Activated T-helper 1 cell treated with anti-CD3 and anti-CD28 coated beads, Interleukin-12 subunit alpha, Interleukin-12 subunit beta, Interleukin-2, Interleukin-4 antibody, amounts not matched to agents 30 ng/mL and 10 ng/mL and 1 ng/mL, durations not matched to agents 14 hours and 24 hours and 36 hours (primary cell): ENCODE results near the gene ART3. TPM values are rescaled to one million over a fixed set of nuclear protein-coding genes. Genes with fewer than 3 reads are reported as not detected.

Experiments used
- DNase-seq: peaks from one replicate; pipeline ENCODE4 v3.0.0; 2021; ENCODE audit warnings: low spot score
- H3K27ac Mint-ChIP-seq: one replicate; pipeline ENCODE4 v1.8.0; 2021; ENCODE audit warnings: mild to moderate bottlenecking, mixed read lengths
- H3K27me3 Mint-ChIP-seq: one replicate; pipeline ENCODE4 v1.8.0; 2022; ENCODE audit warnings: mild to moderate bottlenecking, moderate library complexity, mixed read lengths; ENCODE audit not compliant: insufficient read depth
- H3K36me3 Mint-ChIP-seq: one replicate; pipeline ENCODE4 v1.8.0; 2021; ENCODE audit warnings: low read depth, mixed read lengths
- H3K4me1 Mint-ChIP-seq: one replicate; pipeline ENCODE4 v1.8.0; 2021; ENCODE audit warnings: low read depth, mixed read lengths
- H3K4me3 Mint-ChIP-seq: one replicate; pipeline ENCODE4 v1.8.0; 2021; ENCODE audit warnings: mild to moderate bottlenecking, moderate library complexity, mixed read lengths
- H3K9me3 Mint-ChIP-seq: one replicate; pipeline ENCODE4 v1.8.0; 2021; ENCODE audit warnings: mixed read lengths
- intact Hi-C: fragments of 100-400 bp; cut with micrococcal nuclease; formaldehyde crosslinking; loops from one replicate; pipeline ENCODE4 v1.15.1; 2024
- total RNA-seq: library from RNA; stranded (reverse); gene quantifications from 2 replicates; pipeline ENCODE4 v1.2.3, GENCODE V29; 2022

Gene ART3
- total RNA-seq, 1 donor from 2014 or later, result 0.49 TPM

DNA sequence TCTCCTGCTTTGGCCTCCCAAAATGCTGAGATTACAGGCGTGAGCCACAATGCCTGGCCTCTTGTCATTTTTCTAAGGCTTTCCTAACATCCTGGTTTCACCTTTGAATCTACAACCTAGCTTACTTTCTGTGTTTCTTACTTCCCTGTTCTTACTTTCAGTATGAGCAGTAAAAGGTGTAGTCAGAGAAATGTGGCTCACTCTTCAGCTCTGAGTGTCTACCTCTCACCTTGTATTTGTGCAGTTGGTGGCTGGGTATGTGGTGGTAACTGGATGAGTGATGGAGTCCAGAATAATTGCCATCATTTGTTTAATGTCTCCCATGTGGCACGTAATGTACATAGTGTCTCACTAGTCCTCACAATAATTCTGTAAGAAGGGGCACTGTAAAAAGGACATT, 19.5 kb upstream of the ART3 start:
- Mint-ChIP-seq H3K4me1 (peaks cover 57% of the 10 kb centered on the region), H3K27me3 (no peaks in the 10 kb centered on the region), H3K9me3 (no peaks in the 10 kb centered on the region), H3K36me3 (peaks cover 2% of the 10 kb centered on the region), H3K27ac (peak overlapping the region; percentile 52), H3K4me3 (peak overlapping the region; percentile 23)
- intact Hi-C loops, result loop anchor here (5.0 to 10.0 kb wide), 6 partner anchors 333 to 1807 kb away; partner anchors contain the start of genes CDKL2, MRPL1, RCHY1 and THAP6
- DNase-seq, result peak; percentile 9

DNA sequence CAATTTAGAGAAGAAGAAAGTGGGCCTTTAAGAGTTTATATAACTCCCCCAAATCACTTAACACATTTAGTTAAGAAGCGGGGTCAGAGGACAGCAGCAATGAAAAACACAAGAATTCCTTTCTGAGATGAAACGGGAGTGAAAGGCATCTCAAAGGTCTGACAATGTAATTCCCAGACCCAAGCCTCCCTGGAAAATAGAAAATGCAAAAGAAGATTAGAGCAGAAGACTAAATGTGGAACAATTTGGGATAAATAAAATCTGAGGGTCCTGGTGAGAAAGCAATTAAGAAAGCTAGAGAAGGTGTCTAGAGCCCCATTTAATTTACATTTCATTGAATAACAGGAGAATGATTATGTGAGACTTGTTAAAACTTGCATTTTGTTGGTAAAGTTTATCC, 19.1 kb upstream of the ART3 start:
- H3K27ac Mint-ChIP-seq, result peak overlapping the region; percentile 52
- H3K4me1 Mint-ChIP-seq, result peaks cover 61% of the 10 kb centered on the region
- peaks cover 2% of the 10 kb centered on the region for H3K36me3 Mint-ChIP-seq
- no peaks in the 10 kb centered on the region for H3K9me3 Mint-ChIP-seq
- no peaks in the 10 kb centered on the region for H3K27me3 Mint-ChIP-seq
- intact Hi-C loops, result loop anchor here (5.0 to 10.0 kb wide), 6 partner anchors 333 to 1807 kb away; partner anchors contain the start of genes CDKL2, MRPL1, RCHY1 and THAP6
- no peak for DNase-seq
- peak overlapping the region; percentile 23 for H3K4me3 Mint-ChIP-seq

DNA sequence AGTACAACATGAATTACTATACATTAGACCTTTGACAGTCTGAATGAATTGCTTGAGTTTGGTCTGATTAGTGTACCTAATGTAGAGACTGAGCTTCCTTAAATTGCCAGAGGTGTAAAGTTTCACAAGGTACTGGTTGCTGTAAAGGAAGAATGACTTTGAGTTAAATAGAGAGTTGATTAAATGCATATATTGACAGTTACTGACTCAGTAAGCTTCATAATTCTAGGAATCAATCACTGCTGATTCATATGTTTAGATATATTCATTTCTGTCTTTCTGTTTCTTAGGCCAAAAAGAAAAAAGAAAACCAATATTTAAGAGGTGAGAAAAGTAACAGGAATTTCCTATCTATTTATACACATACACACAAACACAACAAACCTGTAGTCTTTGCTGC, 16.2 kb upstream of the ART3 start:
- Mint-ChIP-seq H3K36me3 (peaks cover 2% of the 10 kb centered on the region), H3K27me3 (no peaks in the 10 kb centered on the region), H3K4me3 (peak overlapping the region; percentile 59), H3K4me1 (peaks cover 79% of the 10 kb centered on the region), H3K27ac (peak overlapping the region; percentile 74), H3K9me3 (no peaks in the 10 kb centered on the region)
- intact Hi-C loops, result loop anchor here (1.0 to 10.0 kb wide), 13 partner anchors 16 to 1804 kb away; partner anchors contain the start of genes CDKL2, MRPL1, NAAA and NUP54
- no peak for DNase-seq

DNA sequence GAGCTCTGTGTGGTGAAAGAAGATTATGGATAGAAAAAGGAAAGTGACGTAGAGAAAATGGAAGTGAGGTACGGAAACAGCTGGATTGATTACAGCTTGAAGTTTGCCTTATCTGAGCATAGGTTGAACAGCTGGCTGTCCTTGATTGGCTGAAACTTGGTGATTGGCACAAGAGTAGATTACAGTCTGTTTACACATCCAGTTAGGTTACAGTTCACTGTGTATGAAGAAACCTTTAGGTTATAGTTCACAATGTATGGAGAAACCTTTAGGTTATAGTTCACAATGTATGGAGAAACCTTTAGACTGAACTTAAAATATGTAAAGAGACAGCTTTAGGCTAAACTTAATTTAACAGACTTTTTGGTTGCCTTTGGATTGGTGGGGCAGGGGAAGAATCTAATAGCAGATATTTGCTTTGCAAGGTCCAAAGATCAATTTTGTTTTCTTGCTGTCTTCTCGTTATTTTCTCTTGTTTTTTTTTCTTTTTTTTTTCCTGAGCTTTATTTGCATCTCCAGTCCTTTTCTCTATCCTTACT, 15.6 kb upstream of the ART3 start:
- Mint-ChIP-seq H3K27me3 (no peaks in the 10 kb centered on the region), H3K4me3 (peak overlapping the region; percentile 59), H3K4me1 (peaks cover 74% of the 10 kb centered on the region), H3K36me3 (peaks cover 2% of the 10 kb centered on the region), H3K27ac (peak overlapping the region; percentile 74), H3K9me3 (no peaks in the 10 kb centered on the region)
- DNase-seq, result no peak
- intact Hi-C loops, result loop anchor here (1.0 to 10.0 kb wide), 13 partner anchors 17 to 1803 kb away; partner anchors contain the start of genes CDKL2, MRPL1, NAAA and NUP54

DNA sequence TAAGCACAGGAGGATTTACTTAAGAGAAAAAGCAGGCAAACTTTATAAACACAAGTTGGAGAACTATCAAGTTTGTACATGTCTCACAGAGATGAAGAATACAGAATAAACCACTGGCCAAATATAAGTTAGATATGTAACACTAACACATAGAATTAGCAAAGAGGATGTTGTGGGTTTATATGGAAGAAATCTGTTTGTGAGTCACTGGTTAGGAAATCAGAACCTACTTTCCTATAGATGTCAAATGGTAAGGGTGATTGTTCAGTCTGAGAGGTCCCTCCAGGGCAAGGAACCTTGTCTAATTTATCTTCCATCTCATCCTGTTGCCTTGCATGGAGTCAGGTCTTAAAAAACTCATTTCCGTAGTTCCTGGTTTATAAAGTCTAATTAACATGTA, 14.8 kb upstream of the ART3 start:
- Mint-ChIP-seq H3K27me3 (no peaks in the 10 kb centered on the region), H3K4me1 (peaks cover 72% of the 10 kb centered on the region), H3K9me3 (no peaks in the 10 kb centered on the region), H3K36me3 (peaks cover 4% of the 10 kb centered on the region), H3K27ac (peak overlapping the region; percentile 61), H3K4me3 (peak overlapping the region; percentile 43)
- intact Hi-C loops, result loop anchor here (2.0 to 10.0 kb wide), 10 partner anchors 89 to 1803 kb away; partner anchors contain the start of genes CDKL2, MRPL1, NAAA and NUP54
- DNase-seq, result no peak

DNA sequence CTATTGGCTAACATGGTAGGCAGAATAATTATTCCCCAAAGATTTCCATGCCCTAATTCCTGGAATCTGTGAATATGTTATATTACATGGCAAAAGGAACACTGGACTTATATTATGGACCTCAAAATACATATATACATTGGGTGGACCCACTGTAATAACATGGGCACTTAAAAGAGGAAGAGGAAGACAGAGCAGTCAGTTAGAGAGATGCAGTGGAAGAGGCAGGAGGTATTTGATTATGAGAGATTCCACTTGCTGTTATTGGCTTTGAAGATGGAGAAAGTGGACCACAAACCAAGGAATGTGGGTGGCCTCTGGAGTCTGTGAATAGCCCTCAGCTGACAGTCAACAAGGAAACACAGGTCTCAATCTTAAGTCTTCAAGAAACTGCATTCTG, 14.0 kb upstream of the ART3 start:
- Mint-ChIP-seq H3K9me3 (no peaks in the 10 kb centered on the region), H3K27me3 (no peaks in the 10 kb centered on the region), H3K36me3 (peaks cover 2% of the 10 kb centered on the region), H3K4me1 (peaks cover 64% of the 10 kb centered on the region), H3K27ac (peak overlapping the region; percentile 61), H3K4me3 (peak overlapping the region; percentile 12)
- no peak for DNase-seq
- intact Hi-C loops, result no loop called here

DNA sequence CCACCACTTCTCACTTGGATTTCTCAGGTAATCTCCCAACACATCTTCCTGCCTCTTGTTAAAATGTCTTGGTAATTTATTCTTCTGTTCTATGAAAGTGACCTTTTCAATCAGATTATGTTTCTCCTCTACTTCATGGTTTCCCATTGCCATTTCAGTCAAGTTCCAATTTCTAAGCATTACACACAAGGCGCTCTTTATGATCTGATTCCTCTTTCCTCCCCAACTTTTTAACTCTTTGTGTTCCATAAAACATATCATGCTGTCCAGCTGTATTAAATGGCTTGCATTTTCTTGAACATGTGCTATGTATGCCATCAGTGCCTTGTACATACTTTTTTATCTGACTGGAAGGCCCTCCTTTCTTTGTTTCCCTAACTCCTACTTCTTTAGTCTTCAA, 13.1 kb upstream of the ART3 start:
- peak overlapping the region; percentile 20 for H3K27ac Mint-ChIP-seq
- H3K27me3 Mint-ChIP-seq, result no peaks in the 10 kb centered on the region
- intact Hi-C loops, result no loop called here

DNA sequence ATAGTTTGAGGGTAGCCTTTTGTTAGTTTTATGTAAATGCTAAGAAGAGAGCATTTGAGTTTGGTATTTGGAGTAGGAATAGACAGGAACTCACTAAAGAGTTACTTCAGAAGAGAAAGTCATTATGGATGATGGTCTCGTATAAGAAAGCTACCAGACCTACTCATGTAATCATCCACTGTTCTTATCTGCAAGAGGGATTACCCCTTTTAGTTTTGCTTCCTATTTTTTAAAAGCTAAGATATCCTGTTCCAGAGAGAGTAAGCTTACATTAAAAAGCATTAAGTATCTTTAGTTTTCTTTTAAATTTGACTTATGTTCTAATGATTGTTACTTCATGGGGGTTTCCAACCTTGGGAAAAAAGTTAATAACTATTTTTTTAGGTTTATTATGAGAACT, 12.5 kb upstream of the ART3 start:
- Mint-ChIP-seq H3K27ac (no peak overlapping the region), H3K9me3 (no peaks in the 10 kb centered on the region), H3K27me3 (no peaks in the 10 kb centered on the region), H3K4me1 (peaks cover 52% of the 10 kb centered on the region), H3K36me3 (peaks cover 2% of the 10 kb centered on the region), H3K4me3 (no peak overlapping the region)
- intact Hi-C loops, result no loop called here
- no peak for DNase-seq

More for the DNA sequence above, 13.1 kb upstream of the ART3 start:
- H3K4me1 Mint-ChIP-seq, result peaks cover 55% of the 10 kb centered on the region
- H3K36me3 Mint-ChIP-seq, result peaks cover 2% of the 10 kb centered on the region
- no peak for DNase-seq
- no peaks in the 10 kb centered on the region for H3K9me3 Mint-ChIP-seq
- H3K4me3 Mint-ChIP-seq, result no peak overlapping the region

DNA sequence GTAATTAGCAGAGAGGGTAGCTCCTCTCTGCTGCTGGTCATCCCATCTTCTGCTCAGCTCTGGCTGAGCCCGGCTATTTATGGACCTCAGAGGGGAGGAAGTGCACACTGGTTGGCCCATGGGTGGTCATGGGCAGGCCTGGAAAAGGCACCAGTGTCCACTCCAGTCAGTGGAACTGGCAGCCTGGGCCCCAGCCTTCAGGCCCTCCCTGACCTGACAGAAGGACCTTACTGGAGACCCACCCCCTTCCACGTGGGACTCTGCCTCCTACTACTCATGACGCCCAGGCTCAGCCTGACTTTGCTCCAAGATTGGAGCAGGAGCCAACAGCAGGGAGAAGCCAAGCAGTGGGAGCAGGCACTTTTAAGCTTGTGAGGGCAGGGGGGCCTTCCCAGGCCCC, 8.0 kb upstream of the ART3 start:
- Mint-ChIP-seq H3K27me3 (no peaks in the 10 kb centered on the region), H3K27ac (no peak overlapping the region), H3K4me3 (no peak overlapping the region), H3K9me3 (no peaks in the 10 kb centered on the region), H3K4me1 (peaks cover 14% of the 10 kb centered on the region), H3K36me3 (peaks cover 2% of the 10 kb centered on the region)
- no peak for DNase-seq
- intact Hi-C loops, result loop anchor here (2.0 kb wide), 1 partner anchor 150 kb away; no protein-coding TSS in a partner anchor

DNA sequence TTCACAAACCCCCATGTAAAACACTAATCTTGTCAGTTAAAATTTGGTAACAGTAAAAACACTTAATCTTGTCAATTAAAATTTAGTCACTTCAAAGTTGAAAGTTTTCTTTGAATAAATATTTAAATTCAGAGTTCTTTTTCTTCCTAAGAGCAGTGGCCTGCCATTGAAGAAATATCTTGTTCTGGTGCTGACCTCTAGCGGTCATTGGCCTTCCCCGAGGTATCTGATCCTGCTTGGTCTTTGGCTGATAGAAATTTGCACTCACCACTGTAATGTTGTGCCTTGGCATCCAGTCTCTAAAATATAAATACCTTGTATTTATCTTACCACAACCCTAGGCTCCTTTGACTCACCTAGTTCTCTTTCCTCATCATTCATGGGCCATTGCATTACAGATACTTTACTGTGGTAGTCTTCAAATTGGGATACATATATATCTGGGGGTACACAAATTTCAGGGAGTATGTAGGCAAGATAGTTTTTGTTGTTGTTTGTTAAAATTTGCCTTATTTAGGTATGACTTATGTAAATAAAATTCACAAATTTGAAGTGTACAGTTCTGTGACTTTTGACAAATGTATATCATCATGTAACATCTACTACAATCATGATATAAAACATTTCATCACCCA, 6.7 kb upstream of the ART3 start:
- H3K27me3 Mint-ChIP-seq, result no peaks in the 10 kb centered on the region
- no peak overlapping the region for H3K27ac Mint-ChIP-seq
- H3K4me3 Mint-ChIP-seq, result no peak overlapping the region
- peaks cover 2% of the 10 kb centered on the region for H3K36me3 Mint-ChIP-seq
- peaks cover 8% of the 10 kb centered on the region for H3K4me1 Mint-ChIP-seq
- DNase-seq, result peak; percentile 66
- intact Hi-C loops, result loop anchor here (1.0 to 2.0 kb wide), 5 partner anchors 72 to 172 kb away; partner anchors contain the start of gene NUP54
- H3K9me3 Mint-ChIP-seq, result no peaks in the 10 kb centered on the region

DNA sequence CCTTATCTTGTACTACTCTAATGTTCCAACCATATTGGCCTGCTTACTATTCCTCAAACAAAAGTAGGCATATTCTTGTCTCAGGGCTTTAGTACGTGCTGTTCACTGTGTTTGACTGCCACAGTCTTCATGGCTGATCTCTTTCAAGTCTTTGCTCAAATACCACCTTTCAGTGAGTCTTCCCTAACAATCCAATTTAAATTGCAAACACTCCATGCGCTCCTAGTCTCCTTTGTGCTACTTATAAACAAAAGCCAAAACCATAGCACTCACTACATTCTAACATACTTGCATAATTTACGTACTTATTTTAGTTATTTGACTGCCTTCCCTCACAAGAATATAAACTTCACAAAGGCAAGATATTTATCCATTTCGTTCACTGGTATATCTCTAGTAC, 1.7 kb upstream of the ART3 start:
- no peak overlapping the region for H3K4me3 Mint-ChIP-seq
- DNase-seq, result no peak
- H3K9me3 Mint-ChIP-seq, result no peaks in the 10 kb centered on the region
- H3K27me3 Mint-ChIP-seq, result no peaks in the 10 kb centered on the region
- intact Hi-C loops, result no loop called here
- H3K4me1 Mint-ChIP-seq, result peaks cover 3% of the 10 kb centered on the region
- no peak overlapping the region for H3K27ac Mint-ChIP-seq
- no peaks in the 10 kb centered on the region for H3K36me3 Mint-ChIP-seq

DNA sequence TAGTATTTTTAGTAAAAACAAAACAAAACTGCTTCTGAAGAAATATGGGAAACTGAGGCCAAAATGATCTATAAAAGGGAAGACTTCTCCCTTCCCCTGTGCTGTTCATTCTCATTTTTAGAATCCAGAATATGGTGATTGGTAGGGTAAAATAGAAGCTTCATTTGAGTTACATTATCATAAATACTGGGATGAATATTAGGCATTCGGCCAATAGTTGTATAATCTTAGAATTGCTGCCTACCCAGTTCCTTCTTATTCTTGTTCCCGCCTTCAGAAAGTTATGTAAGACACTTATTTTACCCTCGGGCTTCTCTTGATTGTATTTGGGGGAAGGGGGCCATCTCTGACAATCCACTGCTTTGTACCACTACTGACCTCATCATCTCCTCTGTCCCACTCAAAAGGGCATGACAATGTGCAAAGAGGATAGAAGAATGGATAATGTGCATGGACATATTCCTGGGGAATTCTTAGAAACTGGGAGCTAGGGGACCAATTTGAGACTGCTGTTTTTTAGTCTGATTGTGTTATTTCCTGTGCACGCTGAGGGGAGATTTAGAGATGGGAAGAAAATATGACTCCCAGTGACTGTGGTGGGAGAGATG, 588 bp downstream of the ART3 start:
- no peak for DNase-seq
- intact Hi-C loops, result no loop called here
- H3K9me3 Mint-ChIP-seq, result no peaks in the 10 kb centered on the region
- no peaks in the 10 kb centered on the region for H3K36me3 Mint-ChIP-seq
- no peak overlapping the region for H3K27ac Mint-ChIP-seq
- H3K4me3 Mint-ChIP-seq, result no peak overlapping the region
- peaks cover 5% of the 10 kb centered on the region for H3K27me3 Mint-ChIP-seq
- H3K4me1 Mint-ChIP-seq, result no peaks in the 10 kb centered on the region

DNA sequence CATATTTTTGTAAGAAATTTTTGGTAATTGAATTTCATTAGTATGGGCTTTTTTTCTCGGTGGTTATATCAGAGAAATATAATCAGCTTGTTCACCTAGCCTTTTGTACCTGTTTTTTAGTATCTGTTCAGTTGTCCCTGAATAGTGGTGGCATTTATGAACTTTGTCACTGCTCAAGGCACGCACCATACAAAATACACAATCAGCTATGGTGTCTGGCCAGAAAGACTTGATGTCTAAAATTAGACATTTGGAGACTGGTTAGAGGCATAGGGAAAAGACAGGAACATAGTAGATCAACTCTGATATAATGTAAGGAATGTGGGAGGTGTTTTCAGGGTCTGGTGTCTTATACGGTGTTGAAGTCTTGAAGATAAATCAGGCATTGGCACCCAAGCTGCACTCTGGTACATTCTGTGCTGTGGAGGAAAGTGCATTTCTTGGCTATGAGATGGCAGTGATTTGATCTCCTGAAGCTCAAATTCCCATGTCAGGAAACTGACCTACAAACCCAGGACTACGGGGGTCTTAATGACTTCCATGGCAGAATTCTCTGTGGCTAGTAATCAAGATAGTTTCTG, 3.6 kb downstream of the ART3 start:
- H3K27me3 Mint-ChIP-seq, result peaks cover 5% of the 10 kb centered on the region
- H3K27ac Mint-ChIP-seq, result no peak overlapping the region
- H3K9me3 Mint-ChIP-seq, result no peaks in the 10 kb centered on the region
- DNase-seq, result no peak
- H3K36me3 Mint-ChIP-seq, result no peaks in the 10 kb centered on the region
- no peak overlapping the region for H3K4me3 Mint-ChIP-seq
- intact Hi-C loops, result no loop called here
- H3K4me1 Mint-ChIP-seq, result no peaks in the 10 kb centered on the region
